Measurements from ENCODE around the gene TUBGCP5.
"Not testable (repeated sequence)": the region's sequence is repeated elsewhere in the genome, so short reads cannot be mapped to it uniquely, and the experiment has no call there.

Gene TUBGCP5

GRCh38 chr15:23039143-23039916 is at the start of gene TUBGCP5:
TSS of gene TUBGCP5 (minus strand) at chr15:23039569. CDS start at chr15:23039543, 26 bp downstream.
- DNase-seq: peak; percentile 94

- DNase-seq: no peak
These were observed 43.7 kb upstream of the TUBGCP5 start for GRCh38 chr15:23083115-23083514.

GRCh38 chr15:23081996-23082737 is 42.8 kb upstream of the TUBGCP5 start:
- DNase-seq: not testable (repeated sequence)

GRCh38 chr15:23081271-23081670 is 41.9 kb upstream of the TUBGCP5 start:
- no peak for DNase-seq

GRCh38 chr15:23079766-23080165 is 40.4 kb upstream of the TUBGCP5 start:
- DNase-seq: no peak

GRCh38 chr15:23075927-23076326 is 36.6 kb upstream of the TUBGCP5 start:
- no peak for DNase-seq

GRCh38 chr15:23074684-23075083 is 35.3 kb upstream of the TUBGCP5 start:
- no peak for DNase-seq

- DNase-seq: no peak
These were observed 34.7 kb upstream of the TUBGCP5 start for GRCh38 chr15:23073890-23074646.

GRCh38 chr15:23072633-23073032 is 33.3 kb upstream of the TUBGCP5 start:
- no peak for DNase-seq

- DNase-seq: no peak
These were observed 30.3 kb upstream of the TUBGCP5 start for GRCh38 chr15:23069496-23070166.

- no peak for DNase-seq
These were observed 28.0 kb upstream of the TUBGCP5 start for GRCh38 chr15:23067416-23067815.

- DNase-seq: no peak
These were observed 26.5 kb upstream of the TUBGCP5 start for GRCh38 chr15:23065836-23066235.

GRCh38 chr15:23064156-23064555 is 24.8 kb upstream of the TUBGCP5 start:
- no peak for DNase-seq

- no peak for DNase-seq
These were observed 18.3 kb upstream of the TUBGCP5 start for GRCh38 chr15:23057707-23058106.

GRCh38 chr15:23055316-23055715 is 15.9 kb upstream of the TUBGCP5 start:
- no peak for DNase-seq

- DNase-seq: no peak
These were observed 13.2 kb upstream of the TUBGCP5 start for GRCh38 chr15:23052522-23052921.

- no peak for DNase-seq
These were observed 11.3 kb upstream of the TUBGCP5 start for GRCh38 chr15:23050708-23051107.

- DNase-seq: no peak
These were observed 10.7 kb upstream of the TUBGCP5 start for GRCh38 chr15:23049984-23050628.

GRCh38 chr15:23048572-23049282 is 9.4 kb upstream of the TUBGCP5 start:
- DNase-seq: not testable (repeated sequence)

GRCh38 chr15:23043987-23044386 is 4.6 kb upstream of the TUBGCP5 start:
- DNase-seq: not testable (repeated sequence)

GRCh38 chr15:23043535-23043934 is 4.2 kb upstream of the TUBGCP5 start:
- DNase-seq: not testable (repeated sequence)

- DNase-seq: not testable (repeated sequence)
These were observed 2.4 kb upstream of the TUBGCP5 start for GRCh38 chr15:23041736-23042135.
